ENCODE results near the gene ATG2A. TPM values are rescaled to one million over a fixed set of nuclear protein-coding genes. Genes with fewer than 3 reads are reported as not detected.

The ATG2A gene
- total RNA-seq, 3 donors from 2014 or later = 35.4 to 39.8 (median 36.6) TPM

GRCh38 chr11:64923944-64924909 is 7.2 kb upstream of the ATG2A start, which contains the start of gene PPP2R5B:
Gene PPP2R5B (plus strand): TSS chr11:64924689. CDS start chr11:64925735, 1,046 bp downstream.
- DNase-seq (peak; percentile 95 to 97 (median 95)), ATAC-seq (peak; percentile 97)
- TF ChIP-seq CTCF (IDR thresholded peaks at IDR 0.05) = no peak
- intact Hi-C loops (cut with DNase I, micrococcal nuclease) = no loop called here
- H3K4me3 ChIP-seq = peak within 1 kb of the TSS; percentile 96
- H3K4me1 ChIP-seq (ENCODE audit: low read depth) = peaks cover 9% of the 10 kb centered on the region
- no peaks in the 10 kb centered on the region for H3K36me3 ChIP-seq (ENCODE audit: low read depth)
- no peaks in the 10 kb centered on the region for H3K9me3 ChIP-seq

GRCh38 chr11:64923151-64923661 is 6.2 kb upstream of the ATG2A start:
- no peak for TF ChIP-seq CTCF (IDR thresholded peaks at IDR 0.05)
- peak in 2 of 3 donors; percentile 55 to 63 for DNase-seq
- no peaks in the 10 kb centered on the region for H3K36me3 ChIP-seq (ENCODE audit: low read depth)
- H3K9me3 ChIP-seq = no peaks in the 10 kb centered on the region
- peaks cover 9% of the 10 kb centered on the region for H3K4me1 ChIP-seq (ENCODE audit: low read depth)
- intact Hi-C loops (cut with DNase I, micrococcal nuclease) = no loop called here
- no peak for ATAC-seq
- H3K4me3 ChIP-seq = no peak overlapping the region

- Histone ChIP-seq H3K9me3 (no peaks in the 10 kb centered on the region), H3K4me3 (no peak overlapping the region), H3K36me3 (ENCODE audit: low read depth) (peaks cover 4% of the 10 kb centered on the region), H3K4me1 (ENCODE audit: low read depth) (peaks cover 18% of the 10 kb centered on the region)
- intact Hi-C loops (cut with DNase I, micrococcal nuclease) = no loop called here
- TF ChIP-seq CTCF (IDR thresholded peaks at IDR 0.05) = no peak
- no peak for ATAC-seq
- DNase-seq = peak in 1 of 3 donors; percentile 22
Measured at GRCh38 chr11:64921384-64921783, 4.4 kb upstream of the ATG2A start.

GRCh38 chr11:64920124-64920523 is 3.1 kb upstream of the ATG2A start:
- TF ChIP-seq CTCF (IDR thresholded peaks at IDR 0.05) = no peak
- intact Hi-C loops (cut with DNase I, micrococcal nuclease) = no loop called here
- peak in 1 of 3 donors; percentile 5 for DNase-seq
- H3K36me3 ChIP-seq (ENCODE audit: low read depth) = peaks cover 4% of the 10 kb centered on the region
- no peak for ATAC-seq
- no peaks in the 10 kb centered on the region for H3K9me3 ChIP-seq
- H3K4me3 ChIP-seq = no peak overlapping the region
- H3K4me1 ChIP-seq (ENCODE audit: low read depth) = peaks cover 22% of the 10 kb centered on the region

GRCh38 chr11:64919627-64920026 is 2.6 kb upstream of the ATG2A start:
- peaks cover 22% of the 10 kb centered on the region for H3K4me1 ChIP-seq (ENCODE audit: low read depth)
- peaks cover 4% of the 10 kb centered on the region for H3K36me3 ChIP-seq (ENCODE audit: low read depth)
- no peak for TF ChIP-seq CTCF (IDR thresholded peaks at IDR 0.05)
- no peak overlapping the region for H3K4me3 ChIP-seq
- DNase-seq (peak in 1 of 3 donors; percentile 22), ATAC-seq (no peak)
- intact Hi-C loops (cut with DNase I, micrococcal nuclease) = no loop called here
- H3K9me3 ChIP-seq = no peaks in the 10 kb centered on the region
